Regular cardiac myocyte (primary cell): ENCODE measurements around the gene SLC25A42. TPM values are rescaled to one million over a fixed set of nuclear protein-coding genes. Genes with fewer than 3 reads are reported as not detected.

Experiments
- total RNA-seq: library from RNA; depleted of rRNA; stranded (reverse); fragments of >200 nt; gene quantifications from 2 replicates; pipeline ENCODE4 v1.2.3, GENCODE V29; 2014

SLC25A42 gene, protein sequence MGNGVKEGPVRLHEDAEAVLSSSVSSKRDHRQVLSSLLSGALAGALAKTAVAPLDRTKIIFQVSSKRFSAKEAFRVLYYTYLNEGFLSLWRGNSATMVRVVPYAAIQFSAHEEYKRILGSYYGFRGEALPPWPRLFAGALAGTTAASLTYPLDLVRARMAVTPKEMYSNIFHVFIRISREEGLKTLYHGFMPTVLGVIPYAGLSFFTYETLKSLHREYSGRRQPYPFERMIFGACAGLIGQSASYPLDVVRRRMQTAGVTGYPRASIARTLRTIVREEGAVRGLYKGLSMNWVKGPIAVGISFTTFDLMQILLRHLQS
- total RNA-seq, result 3.6 and 6.2 TPM in 2 replicates

DNA sequence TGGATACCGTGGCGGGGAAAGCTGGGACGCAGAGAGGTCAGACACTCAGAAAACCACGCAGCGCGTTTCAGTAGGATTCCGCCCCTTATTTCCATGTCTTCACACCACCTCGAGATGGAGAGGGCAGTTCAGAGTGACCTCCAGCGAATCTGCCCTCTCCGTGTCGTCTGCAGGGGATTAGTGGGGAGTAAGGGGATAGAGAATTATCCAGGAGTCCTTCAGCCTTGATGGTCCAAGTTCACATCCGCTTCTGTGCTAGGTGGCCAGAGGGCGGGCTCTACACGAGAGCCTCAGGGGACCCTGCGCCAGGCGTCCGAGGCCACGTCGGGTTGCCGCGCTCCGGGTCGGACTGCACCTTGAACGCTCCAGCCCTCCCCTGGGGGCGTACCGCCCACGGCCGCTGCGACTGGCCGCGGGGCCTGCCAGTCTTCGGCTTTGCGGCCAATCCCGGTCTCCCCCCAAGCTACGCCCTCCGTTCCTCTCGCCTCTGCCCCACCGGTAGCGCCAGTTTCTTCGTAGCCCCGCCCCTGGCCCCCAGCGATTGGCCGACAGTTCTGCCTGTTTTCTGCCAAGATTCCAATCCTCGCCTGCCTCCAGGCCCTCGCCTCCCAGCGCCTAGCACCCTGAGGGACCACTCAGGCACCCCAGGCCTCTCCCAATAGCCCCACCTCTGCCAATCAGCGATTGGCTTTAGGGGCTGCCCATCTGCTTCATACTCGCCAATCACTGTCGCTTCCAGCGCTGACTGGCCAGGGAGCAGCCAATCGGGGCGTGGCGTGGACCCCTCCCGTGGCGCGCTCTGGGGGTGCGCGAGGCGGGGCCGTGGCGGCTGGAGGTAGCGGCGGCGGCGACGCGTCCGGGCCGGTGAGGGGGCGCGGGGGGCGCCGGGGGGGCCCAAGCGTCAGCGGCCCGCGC lies at the start of gene SLC25A42:
SLC25A42 (plus strand) TSS at position 812 of the 915 bp plus-strand sequence. CDS start 32,131 bp downstream, outside the sequence.

DNA sequence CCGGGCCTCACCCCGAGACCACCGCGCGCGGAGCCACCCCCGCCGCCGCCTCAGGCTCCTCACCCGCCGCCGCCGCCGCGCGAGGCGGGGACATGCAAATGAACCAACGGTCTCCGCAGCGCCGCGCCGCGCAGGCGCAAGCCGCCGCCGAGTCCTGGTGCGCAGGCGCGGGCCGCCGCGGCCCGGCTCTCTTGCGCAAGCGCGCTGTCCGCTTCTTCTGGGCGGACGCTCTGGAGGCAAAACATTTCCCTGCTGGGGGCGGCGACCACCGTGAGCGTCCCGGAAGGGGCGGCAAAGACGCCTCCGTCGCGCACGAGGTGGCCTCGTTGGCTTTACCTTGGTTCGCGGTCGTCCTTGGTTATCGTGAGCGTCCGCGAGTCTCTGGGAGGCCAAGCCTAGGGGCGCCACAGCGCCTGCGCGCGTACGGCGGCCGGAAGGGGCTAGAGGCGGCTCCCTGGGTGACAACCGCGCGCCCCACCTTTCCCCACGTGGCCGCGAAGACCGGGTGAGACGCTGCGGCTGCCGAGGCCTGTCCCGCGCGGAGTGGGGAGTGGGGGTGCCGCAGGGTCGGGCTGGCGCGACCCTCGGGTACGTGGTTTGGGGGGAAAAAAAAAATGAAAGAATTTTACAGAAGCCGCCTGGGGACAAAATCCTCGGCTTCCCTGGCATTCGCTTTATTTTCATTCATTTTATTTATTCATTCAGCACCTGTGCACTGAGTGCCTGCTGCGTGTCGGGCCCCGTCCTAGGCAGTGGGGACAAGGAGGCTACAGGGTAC lies 30.2 kb upstream of the SLC25A42 start, which contains the start of the genes ARMC6 and SUGP2:
ARMC6 (plus strand) TSS at position 178 of the 778 bp plus-strand sequence. CDS start 607 bp downstream, outside the sequence.
SUGP2 (minus strand) TSS at position 92 of the 778 bp plus-strand sequence. CDS start 2,446 bp downstream, outside the sequence.

DNA sequence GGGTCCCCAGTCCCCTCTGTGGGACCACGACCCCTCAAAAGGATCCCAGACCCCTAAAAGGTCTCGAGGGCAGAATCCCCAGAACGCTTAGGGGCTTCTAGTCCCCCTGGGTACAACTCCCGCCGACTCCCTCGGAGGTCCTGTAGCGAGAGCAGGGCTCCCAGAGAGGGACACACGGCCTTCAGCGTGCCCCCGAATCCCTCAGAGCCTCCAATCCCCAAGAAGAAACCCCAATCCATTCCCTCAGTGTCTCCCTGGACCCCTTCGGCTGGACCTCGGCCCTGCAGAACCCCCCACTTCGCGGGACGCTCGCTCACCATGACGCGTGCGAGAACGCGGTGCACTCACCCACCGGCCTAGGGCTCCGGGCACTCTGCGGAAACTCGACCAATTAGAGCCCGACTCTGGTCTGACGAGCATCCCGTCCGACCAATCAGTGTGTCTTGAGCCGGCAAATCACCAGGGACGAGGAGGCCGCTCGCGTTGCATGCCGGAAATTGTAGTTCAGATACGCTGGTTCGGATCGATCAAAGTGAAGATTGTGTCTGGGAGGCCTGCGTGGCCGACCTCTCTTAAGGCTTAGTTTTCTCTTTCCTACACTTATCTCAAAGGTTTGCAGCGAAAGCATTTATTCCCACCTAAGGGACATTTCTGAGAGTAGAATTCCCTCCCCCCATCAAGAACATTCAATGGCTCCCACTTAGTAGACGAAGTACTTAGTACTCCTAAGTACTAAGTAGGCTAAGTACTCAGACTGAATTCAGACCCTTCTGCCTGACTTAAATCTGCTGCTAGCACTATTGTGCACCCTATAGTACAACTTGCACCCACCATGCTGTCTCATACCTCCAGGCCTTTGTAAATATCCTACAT lies 74.6 kb downstream of the SLC25A42 start, which contains the start of gene TMEM161A:
TMEM161A (minus strand) TSS at position 370 of the 873 bp plus-strand sequence; CDS start at position 320, 50 bp downstream.

Other genes starting within 250 kb of the SLC25A42 start
- gene UPF1, start 232.0 kb upstream of the SLC25A42 start, total RNA-seq, result 55.0 and 65.4 TPM in 2 replicates
- 1.7 and 2.0 TPM in 2 replicates for gene CERS1, start 167.8 kb upstream of the SLC25A42 start, total RNA-seq
- 144 and 216 TPM in 2 replicates for gene COPE, start 144.6 kb upstream of the SLC25A42 start, total RNA-seq
- 47.4 and 72.9 TPM in 2 replicates for gene DDX49, start 144.3 kb upstream of the SLC25A42 start, total RNA-seq
- 80.9 and 123 TPM in 2 replicates for gene HOMER3, start 122.8 kb upstream of the SLC25A42 start, total RNA-seq
- gene SUGP2, start 30.5 kb upstream of the SLC25A42 start, total RNA-seq, result 28.0 and 30.7 TPM in 2 replicates
- gene ARMC6, start 30.4 kb upstream of the SLC25A42 start, total RNA-seq, result 26.2 and 58.7 TPM in 2 replicates
- 18.2 and 23.7 TPM in 2 replicates for gene TMEM161A, start 74.5 kb downstream of the SLC25A42 start, total RNA-seq
- gene MEF2B, start 106.3 kb downstream of the SLC25A42 start, total RNA-seq, result under 0.01 and 0.28 TPM in 2 replicates
- 8.5 and 24.7 TPM in 2 replicates for gene BORCS8, start 128.2 kb downstream of the SLC25A42 start, total RNA-seq
- 40.5 and 42.3 TPM in 2 replicates for gene RFXANK, start 128.3 kb downstream of the SLC25A42 start, total RNA-seq
- 8.5 and 17.4 TPM in 2 replicates for gene NR2C2AP, start 139.4 kb downstream of the SLC25A42 start, total RNA-seq
- gene NCAN, start 148.0 kb downstream of the SLC25A42 start, total RNA-seq, result under 0.01 TPM in 1 of 2 replicates, not detected in the other
- 0.19 and 1.4 TPM in 2 replicates for gene TM6SF2, start 209.3 kb downstream of the SLC25A42 start, total RNA-seq